ENCODE data around the gene LRIG3.

Gene LRIG3

GRCh38 chr12:58844161-58844560 is 76.1 kb downstream of the LRIG3 start:
- DNase-seq, result no peak

- no peak for DNase-seq
These were observed 79.1 kb downstream of the LRIG3 start for GRCh38 chr12:58841058-58841798.

GRCh38 chr12:58833853-58834252 is 86.5 kb downstream of the LRIG3 start:
- DNase-seq, result no peak

GRCh38 chr12:58832920-58833319 is 87.4 kb downstream of the LRIG3 start:
- DNase-seq, result no peak
